Suprapubic skin (tissue), 4 donors: Measurements from ENCODE around the gene CYP4F8. TPM values are rescaled to one million over a fixed set of nuclear protein-coding genes. Genes with fewer than 3 reads are reported as not detected.
A peak's percentile ranks its signal among the peaks of the same experiment; 100 is the strongest.

Source experiments
- DNase-seq, 2 donors: peaks; one replicate each; pipeline ENCODE4 v3.0.0-alpha.2; 2019; ENCODE audit warnings: low spot score in 2 of 2
- H3K27ac ChIP-seq: fragments of 200-600 bp; sonication (generic); one replicate; pipeline ENCODE4 v1.5.1; 2019
- H3K27me3 ChIP-seq: fragments of 200-600 bp; sonication (generic); one replicate; pipeline ENCODE4 v1.5.1; 2019
- H3K36me3 ChIP-seq: fragments of 200-600 bp; sonication (generic); one replicate; pipeline ENCODE4 v1.5.1; 2019
- H3K4me1 ChIP-seq: fragments of 200-600 bp; sonication (generic); one replicate; pipeline ENCODE4 v1.5.1; 2019
- H3K4me3 ChIP-seq: fragments of 200-600 bp; sonication (generic); one replicate; pipeline ENCODE4 v1.5.1; 2019; ENCODE audit warnings: mild to moderate bottlenecking
- H3K9me3 ChIP-seq: fragments of 200-600 bp; sonication (generic); one replicate; pipeline ENCODE4 v1.5.1; 2019
- CTCF ChIP-seq, 2 donors: fragments of 200-600 bp in 1 of 2; fragments of 450-650 bp in 1 of 2; sonication (generic) in 1 of 2; IDR thresholded peaks; one replicate each; pipeline ENCODE4 v1.5.1; 2016 to 2019; ENCODE audit warnings: antibody characterized with exemption in 2 of 2, mild to moderate bottlenecking in 1 of 2, moderate library complexity in 1 of 2
- EP300 ChIP-seq: sonication (generic); formaldehyde crosslinking; IDR thresholded peaks from one replicate; pipeline ENCODE4 v1.6.1; 2017; ENCODE audit warnings: antibody characterized with exemption
- POLR2A ChIP-seq, 2 donors: fragments of 450-650 bp; IDR thresholded peaks; one replicate each; pipeline ENCODE4 v1.6.1; 2017; ENCODE audit warnings: antibody characterized with exemption in 2 of 2, mild to moderate bottlenecking in 2 of 2, moderate library complexity in 2 of 2
- POLR2AphosphoS5 ChIP-seq, 3 donors: sonication (generic); formaldehyde crosslinking; IDR thresholded peaks; one replicate each; pipeline ENCODE4 v1.6.1; 2017; ENCODE audit warnings: antibody characterized with exemption in 3 of 3
- WGBS: methylation state at CpG from one replicate; pipeline ENCODE4 v1.1.5; 2018; 5-methylcytosine and 5-hydroxymethylcytosine counted together
- total RNA-seq, 4 donors: library from RNA; depleted of rRNA; stranded (reverse); fragments of >200 nt; gene quantifications; one replicate each; pipeline ENCODE4 v1.1.0, GENCODE V29; 2016

CYP4F8 gene
- 10 to 100 TPM; 14.5 to 18.7 (median 14.9) TPM for total RNA-seq

GRCh38 chr19:15614507-15615379, at the start of gene CYP4F8:
Gene CYP4F8 (plus strand): TSS chr19:15615218. CDS start chr19:15615617, 399 bp downstream.
- H3K27me3 ChIP-seq: peaks cover 26% of the 10 kb centered on the region
- H3K9me3 ChIP-seq: no peaks in the 10 kb centered on the region
- H3K27ac ChIP-seq: no peak within 1 kb of the TSS
- no peak for TF ChIP-seq EP300
- TF ChIP-seq CTCF (IDR thresholded peaks at IDR 0.05): no peak
- no peak for TF ChIP-seq POLR2A (IDR thresholded peaks at IDR 0.05)
- TF ChIP-seq POLR2AphosphoS5 (IDR thresholded peaks at IDR 0.05): no peak
- WGBS: 33% methylated on average over 7 of the region's 8 CpGs
- H3K36me3 ChIP-seq: no peaks in the 10 kb centered on the region
- H3K4me1 ChIP-seq: no peaks in the 10 kb centered on the region
- no peak for DNase-seq
- no peak within 1 kb of the TSS for H3K4me3 ChIP-seq

GRCh38 chr19:15570420-15570819, 44.6 kb upstream of the CYP4F8 start:
- H3K36me3 ChIP-seq: no peaks in the 10 kb centered on the region
- H3K4me3 ChIP-seq: no peak overlapping the region
- 85% methylated on average over 3 of the region's 3 CpGs for WGBS
- H3K27me3 ChIP-seq: peaks cover 28% of the 10 kb centered on the region
- H3K27ac ChIP-seq: no peak overlapping the region
- TF ChIP-seq POLR2A (IDR thresholded peaks at IDR 0.05) (no peak), EP300 (no peak), POLR2AphosphoS5 (IDR thresholded peaks at IDR 0.05) (no peak), CTCF (IDR thresholded peaks at IDR 0.05) (no peak)
- no peaks in the 10 kb centered on the region for H3K4me1 ChIP-seq
- no peak for DNase-seq
- no peaks in the 10 kb centered on the region for H3K9me3 ChIP-seq

- TF ChIP-seq CTCF (IDR thresholded peaks at IDR 0.05): no peak
- no peak for TF ChIP-seq EP300
- no peak for TF ChIP-seq POLR2AphosphoS5 (IDR thresholded peaks at IDR 0.05)
- no peak for TF ChIP-seq POLR2A (IDR thresholded peaks at IDR 0.05)
- no peaks in the 10 kb centered on the region for H3K36me3 ChIP-seq
- no peak overlapping the region for H3K27ac ChIP-seq
- H3K27me3 ChIP-seq: peaks cover 4% of the 10 kb centered on the region
- no peak overlapping the region for H3K4me3 ChIP-seq
- DNase-seq: peak in 1 of 2 donors; percentile 48
- WGBS: 69% methylated on average over 6 of the region's 6 CpGs
- H3K9me3 ChIP-seq: no peaks in the 10 kb centered on the region
- H3K4me1 ChIP-seq: no peaks in the 10 kb centered on the region
These were observed 39.6 kb upstream of the CYP4F8 start for GRCh38 chr19:15575406-15575805.

- H3K27me3 ChIP-seq: peaks cover 4% of the 10 kb centered on the region
- H3K4me1 ChIP-seq: no peaks in the 10 kb centered on the region
- H3K27ac ChIP-seq: no peak overlapping the region
- WGBS: 78% methylated on average over 12 of the region's 12 CpGs
- H3K9me3 ChIP-seq: no peaks in the 10 kb centered on the region
- H3K4me3 ChIP-seq: no peak overlapping the region
- DNase-seq: peak in 1 of 2 donors; percentile 65
- no peaks in the 10 kb centered on the region for H3K36me3 ChIP-seq
- TF ChIP-seq POLR2A (IDR thresholded peaks at IDR 0.05) (no peak), EP300 (no peak), CTCF (IDR thresholded peaks at IDR 0.05) (no peak), POLR2AphosphoS5 (IDR thresholded peaks at IDR 0.05) (no peak)
These were observed 38.4 kb upstream of the CYP4F8 start for GRCh38 chr19:15576526-15577156.

GRCh38 chr19:15577184-15577771, 37.7 kb upstream of the CYP4F8 start:
- peak in 1 of 2 donors; percentile 20 for DNase-seq
- H3K4me3 ChIP-seq: no peak overlapping the region
- H3K36me3 ChIP-seq: no peaks in the 10 kb centered on the region
- H3K27me3 ChIP-seq: peaks cover 4% of the 10 kb centered on the region
- no peaks in the 10 kb centered on the region for H3K4me1 ChIP-seq
- WGBS: 75% methylated on average over 6 of the region's 6 CpGs
- no peak overlapping the region for H3K27ac ChIP-seq
- no peaks in the 10 kb centered on the region for H3K9me3 ChIP-seq
- TF ChIP-seq POLR2A (IDR thresholded peaks at IDR 0.05) (no peak), CTCF (IDR thresholded peaks at IDR 0.05) (no peak), EP300 (no peak), POLR2AphosphoS5 (IDR thresholded peaks at IDR 0.05) (no peak)
